HG03108 (cell line): ENCODE data around the gene MGAT5.
A peak's percentile ranks its signal among the peaks of the same experiment; 100 is the strongest.

Source experiments
- ATAC-seq: cut with Tn5 transposase; IDR thresholded peaks from one replicate; pipeline ENCODE4 v1.9.1; 2021; ENCODE audit warnings: moderate library complexity; ENCODE audit not compliant: unreplicated experiment

Gene MGAT5

DNA sequence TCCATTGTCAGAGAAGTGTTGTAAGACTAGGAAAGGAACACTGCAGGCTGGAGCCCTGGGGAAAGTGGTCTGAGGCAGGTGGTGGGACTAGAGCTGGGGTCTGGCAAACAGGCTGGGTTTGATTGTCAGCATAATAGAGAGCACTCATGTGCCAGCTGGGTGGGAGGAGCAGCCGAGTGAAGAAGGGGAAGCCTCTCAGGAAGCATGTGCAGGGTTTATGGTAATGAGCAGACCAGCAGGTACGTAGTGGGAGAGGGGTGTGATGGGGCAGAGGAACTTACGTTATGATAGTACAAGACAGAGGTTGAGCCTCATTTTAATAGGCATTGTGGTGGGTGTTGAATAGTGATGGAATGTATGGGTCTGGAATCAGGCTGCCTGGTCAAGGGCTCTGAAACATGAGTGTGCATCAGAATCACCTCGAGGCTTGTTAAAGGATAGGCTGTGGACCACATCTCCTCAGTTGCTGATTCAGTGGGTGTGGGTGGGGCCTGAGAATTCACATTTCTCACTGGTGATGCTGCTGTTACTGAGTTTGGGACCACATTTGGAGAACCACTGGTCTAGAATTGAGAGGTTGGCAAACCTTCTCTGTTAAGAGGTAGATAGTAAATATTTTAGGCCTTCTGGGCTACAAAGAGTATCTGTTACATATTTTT lies 1.7 kb upstream of the MGAT5 start:
- no peak for ATAC-seq

DNA sequence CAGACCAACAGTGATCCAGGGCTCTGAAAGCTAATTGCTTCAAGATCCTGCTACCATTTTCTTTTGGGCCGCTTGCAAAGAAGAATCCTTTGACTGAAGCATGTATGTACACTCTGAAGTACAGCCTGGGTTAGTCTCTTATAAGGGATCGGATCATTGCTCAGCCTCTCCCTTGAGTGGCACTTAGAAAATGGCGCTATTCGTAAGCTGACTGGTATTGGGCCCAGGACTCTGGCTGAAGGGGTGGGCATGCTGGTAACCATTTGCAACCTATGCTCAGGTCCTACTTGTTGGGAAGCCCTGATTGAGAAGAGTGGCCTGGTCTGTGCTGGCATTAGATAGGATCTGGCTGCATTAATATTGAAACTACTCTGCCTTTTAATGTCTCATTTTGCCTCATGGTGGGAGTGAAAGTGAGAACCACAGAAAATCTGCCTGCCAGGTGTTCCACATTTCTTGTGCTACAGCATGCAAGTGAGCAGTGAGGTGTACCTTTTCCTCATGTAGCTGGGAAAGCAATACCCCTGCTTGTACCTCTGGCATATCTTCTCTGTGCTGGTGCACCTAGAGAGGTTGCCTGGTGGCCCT lies 661 bp upstream of the MGAT5 start:
- ATAC-seq, result peak; percentile 62

DNA sequence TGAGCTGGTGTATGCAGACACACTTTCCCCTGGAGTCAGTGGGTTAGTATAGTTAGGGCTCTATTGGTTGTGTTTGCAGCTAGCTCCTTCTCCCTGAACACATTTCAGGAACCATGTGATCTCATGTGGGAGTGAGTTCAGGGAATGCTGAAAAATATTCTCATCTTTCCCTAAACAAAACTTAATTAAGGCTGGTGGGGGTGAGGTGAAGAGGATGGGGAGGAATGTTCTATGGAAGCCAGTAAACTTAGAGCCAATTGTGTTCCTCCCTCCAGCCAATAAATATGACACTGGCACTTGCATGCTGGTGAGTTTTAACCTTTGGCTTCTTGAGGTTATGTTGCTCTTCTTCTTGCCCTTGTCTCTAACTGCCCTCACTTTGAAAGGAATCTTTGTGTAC lies 952 bp downstream of the MGAT5 start:
- ATAC-seq, result no peak

- ATAC-seq, result no peak
These were observed 3.1 kb downstream of the MGAT5 start for GRCh38 chr2:134256956-134257355.

DNA sequence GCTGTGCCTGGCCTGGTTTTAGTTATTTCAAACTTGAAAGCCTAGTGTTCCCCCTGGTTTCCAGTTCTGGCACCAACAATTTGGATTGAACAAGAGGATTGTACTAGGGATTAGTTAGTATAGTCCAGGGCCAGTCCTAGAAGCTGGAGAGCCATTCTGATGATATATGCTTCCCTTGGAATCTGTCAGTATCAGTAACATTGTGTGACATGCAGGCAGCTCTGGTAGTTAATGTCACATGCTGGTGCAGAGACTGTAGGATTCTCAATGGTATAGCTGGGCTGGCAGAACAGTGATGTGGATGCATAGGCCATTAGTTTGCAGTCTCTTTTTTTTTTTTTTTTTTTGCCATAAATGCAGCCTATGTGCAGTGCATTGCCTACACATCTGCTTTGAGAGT lies 3.6 kb downstream of the MGAT5 start:
- ATAC-seq, result no peak

DNA sequence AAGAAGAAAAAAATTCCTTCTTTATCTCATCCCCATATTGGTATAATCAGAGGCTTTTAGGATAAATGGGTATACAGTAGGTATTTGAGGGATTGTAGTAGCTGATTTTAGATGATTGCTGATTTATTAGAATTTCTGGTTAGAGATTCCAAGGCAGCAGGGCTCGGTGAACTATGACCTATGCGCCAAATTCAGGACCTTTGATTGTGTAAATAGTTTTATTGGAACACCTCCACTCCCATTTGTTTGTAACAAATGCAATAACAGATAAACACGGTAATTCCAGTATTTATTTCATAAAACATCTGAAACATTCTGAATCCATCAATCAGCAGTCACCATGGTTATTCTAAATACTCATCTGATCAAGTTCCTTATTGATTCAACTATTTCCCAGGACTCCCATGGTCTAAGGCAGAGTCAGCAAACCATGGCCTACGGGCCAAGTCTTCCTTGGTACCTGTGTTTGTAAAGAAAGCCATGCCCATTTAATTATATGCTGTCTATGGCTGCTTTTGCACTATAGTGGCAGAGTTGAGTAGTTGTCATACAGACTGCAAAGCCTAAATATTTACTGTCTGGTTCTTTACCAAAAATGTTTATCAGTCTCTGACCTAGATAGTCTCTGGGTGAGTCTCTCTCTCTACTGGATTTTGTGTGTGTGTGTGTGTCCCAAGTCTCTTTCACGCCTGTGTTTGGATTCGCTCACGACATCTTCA lies 4.3 kb downstream of the MGAT5 start:
- no peak for ATAC-seq

GRCh38 chr2:134258684-134259388 lies 5.0 kb downstream of the MGAT5 start:
- peak; percentile 39 for ATAC-seq

GRCh38 chr2:134259571-134259970 lies 5.7 kb downstream of the MGAT5 start:
- no peak for ATAC-seq

DNA sequence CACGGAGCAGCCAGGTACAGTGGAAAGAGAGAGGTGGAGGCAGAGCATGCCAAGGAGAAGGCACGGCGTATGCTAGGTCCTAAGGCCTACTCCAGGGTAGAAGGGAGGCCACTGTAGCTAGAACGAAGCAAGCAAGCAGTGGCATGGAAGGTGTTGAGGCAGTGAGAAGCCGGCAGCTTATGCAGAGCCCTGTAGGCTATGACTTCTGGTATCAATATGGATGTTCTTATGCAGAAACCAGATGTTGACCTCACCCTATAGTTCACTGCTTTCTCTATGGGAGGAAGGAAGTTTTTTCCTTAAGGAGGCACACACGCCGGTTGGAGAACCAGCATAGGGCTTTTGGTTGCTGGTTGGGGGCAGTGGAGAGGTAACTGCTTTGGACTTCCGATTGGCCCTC lies 6.1 kb downstream of the MGAT5 start:
- no peak for ATAC-seq

DNA sequence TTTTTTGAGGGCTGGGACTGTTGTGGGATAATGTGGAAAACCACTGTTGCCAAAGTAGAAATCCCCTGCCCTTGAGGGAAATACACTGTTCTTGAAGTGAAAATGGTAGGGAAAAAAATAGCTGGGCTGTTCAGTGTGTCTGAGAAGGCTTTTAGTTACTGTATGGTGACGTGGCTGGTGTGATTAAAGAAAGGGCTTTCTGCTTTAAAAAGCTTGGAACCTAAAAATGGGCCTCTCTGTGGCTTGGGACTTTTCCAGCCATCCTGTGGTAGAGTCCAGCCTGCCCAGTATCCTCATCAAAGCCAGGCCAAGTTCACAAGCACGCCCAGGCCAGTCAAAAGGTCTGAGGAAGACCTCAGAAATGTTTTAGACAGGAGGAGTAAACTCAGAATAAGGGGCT lies 6.8 kb downstream of the MGAT5 start:
- ATAC-seq, result no peak

GRCh38 chr2:134261398-134262131 lies 7.7 kb downstream of the MGAT5 start:
- ATAC-seq, result peak; percentile 37

DNA sequence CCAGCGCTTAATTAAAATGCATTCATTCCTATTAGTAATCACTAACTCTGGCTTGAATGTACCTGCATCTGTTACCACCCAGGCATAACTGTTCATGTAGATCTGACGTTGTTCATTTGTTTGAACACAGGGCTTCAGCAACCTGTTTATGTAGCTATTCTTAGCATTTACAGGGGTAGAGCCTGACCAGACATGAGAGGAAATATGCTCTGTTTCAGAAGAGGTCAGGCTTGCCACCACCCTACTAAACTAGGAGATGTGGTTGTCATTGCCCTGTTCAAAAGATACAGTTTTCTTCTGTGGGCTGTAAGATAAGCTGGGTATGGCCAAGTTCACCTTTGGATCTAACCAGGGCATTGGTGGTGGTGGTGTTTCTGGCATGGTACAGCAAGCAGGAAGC lies 8.8 kb downstream of the MGAT5 start:
- ATAC-seq, result peak; percentile 61

DNA sequence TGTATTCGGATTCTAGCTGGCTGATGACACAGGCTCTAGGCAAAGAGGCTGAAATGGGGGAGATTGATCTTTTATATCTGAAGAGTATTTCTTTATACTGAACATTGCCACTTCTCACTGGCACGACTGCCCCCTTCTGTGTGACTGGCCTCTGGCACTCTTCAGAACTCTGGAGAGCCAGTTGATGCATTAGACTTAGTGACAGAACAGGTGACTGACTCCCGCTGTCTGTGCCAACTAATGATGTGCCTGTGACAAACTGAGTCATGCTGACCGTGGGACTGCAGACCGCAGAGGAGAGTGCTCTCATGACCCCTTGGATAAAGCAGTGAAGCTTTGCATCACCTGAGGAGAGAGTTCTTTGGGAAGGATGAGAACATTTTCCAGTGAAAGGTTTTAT lies 14.4 kb downstream of the MGAT5 start:
- ATAC-seq, result no peak

GRCh38 chr2:134269230-134269629 lies 15.4 kb downstream of the MGAT5 start:
- no peak for ATAC-seq

- no peak for ATAC-seq
These were observed 16.3 kb downstream of the MGAT5 start for GRCh38 chr2:134269972-134270735.

DNA sequence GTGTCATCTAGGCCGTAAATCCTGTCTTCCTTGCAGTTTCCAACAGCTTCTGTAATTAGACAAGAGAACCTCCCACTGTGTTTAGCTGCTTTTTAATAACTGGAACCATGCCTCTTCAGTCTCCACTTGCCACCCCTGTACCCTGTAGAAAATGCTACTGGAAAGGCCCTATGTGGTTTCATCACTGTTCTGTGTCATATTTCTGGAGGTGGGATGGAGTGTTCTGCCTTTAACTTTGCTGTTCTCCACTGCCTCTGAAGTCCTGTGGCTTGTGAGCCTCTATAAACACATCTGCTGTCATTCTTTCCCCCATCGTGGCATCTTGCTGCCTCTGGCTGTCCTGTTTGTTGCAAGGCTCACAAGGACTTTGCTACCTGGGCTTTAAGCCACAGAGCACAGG lies 17.9 kb downstream of the MGAT5 start:
- no peak for ATAC-seq

DNA sequence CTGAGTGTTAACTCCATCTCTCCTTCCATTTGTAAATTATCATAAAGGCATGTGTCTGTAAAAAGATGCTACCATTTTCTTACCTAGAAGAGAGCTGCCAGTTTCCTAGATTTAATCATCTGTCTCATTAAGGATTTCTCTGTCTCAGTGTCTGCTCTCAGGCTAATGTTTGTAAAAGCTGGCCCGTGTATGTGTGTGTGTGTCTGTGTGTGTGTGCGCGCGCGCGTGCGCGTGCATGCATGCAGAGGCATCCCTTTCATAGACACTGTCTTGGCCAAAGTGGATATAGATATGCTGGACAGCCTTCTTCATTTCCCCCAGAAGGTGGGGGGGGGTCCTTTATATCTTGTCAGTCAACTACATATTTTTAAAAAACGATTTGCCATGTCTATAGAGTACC lies 18.9 kb downstream of the MGAT5 start:
- ATAC-seq, result no peak

GRCh38 chr2:134273256-134273983 lies 19.5 kb downstream of the MGAT5 start:
- no peak for ATAC-seq

GRCh38 chr2:134274121-134274520 lies 20.2 kb downstream of the MGAT5 start:
- ATAC-seq, result no peak
